Bronchial epithelial cell (primary cell): ENCODE measurements around the gene C9orf50. TPM values are rescaled to one million over a fixed set of nuclear protein-coding genes. Genes with fewer than 3 reads are reported as not detected.

Experiments used
- DNase-seq: peaks from one replicate; pipeline ENCODE4 v3.0.0-alpha.2; 2010; ENCODE audit warnings: low read depth
- FAIRE-seq: peaks from 2 replicates; lab custom pipeline; 2011; peaks lifted over from hg19 to GRCh38; lab: Jason Lieb, UNC
- H3K27me3 ChIP-seq: 2 replicates; pipeline ENCODE4 v1.5.1; 2011; ENCODE audit warnings: low read length; ENCODE audit not compliant: control insufficient read depth, insufficient read depth
- H3K36me3 ChIP-seq: 2 replicates; pipeline ENCODE4 v1.5.1; 2011; ENCODE audit warnings: low read length; ENCODE audit not compliant: control insufficient read depth, insufficient read depth
- H3K4me3 ChIP-seq: 2 replicates; pipeline ENCODE4 v1.5.1; 2011; ENCODE audit warnings: mild to moderate bottlenecking, low read depth, low read length, control low read depth
- CTCF ChIP-seq: IDR thresholded peaks from 2 replicates; pipeline ENCODE4 v1.5.1; 2011; ENCODE audit warnings: mild to moderate bottlenecking, moderate library complexity, low read length, control low read depth, inconsistent platforms; ENCODE audit not compliant: insufficient read depth, severe bottlenecking
- total RNA-seq: library from RNA; depleted of rRNA; stranded (reverse); fragments of >200 nt; gene quantifications from 2 replicates; pipeline ENCODE4 v1.2.1, GENCODE V29; 2014

C9orf50 gene
- total RNA-seq, 1 donor from 2014 or later: not detected

- Histone ChIP-seq H3K4me3 (no peak overlapping the region), H3K36me3 (no peaks in the 10 kb centered on the region), H3K27me3 (peaks cover 4% of the 10 kb centered on the region)
- no peak for DNase-seq
- TF ChIP-seq CTCF: no peak
- no peak for FAIRE-seq
Measured at GRCh38 chr9:129612815-129613519, 7.9 kb downstream of the C9orf50 start.

GRCh38 chr9:129612123-129612522 lies 8.8 kb downstream of the C9orf50 start:
- DNase-seq (no peak), FAIRE-seq (no peak)
- TF ChIP-seq CTCF: no peak
- Histone ChIP-seq H3K4me3 (no peak overlapping the region), H3K27me3 (peaks cover 4% of the 10 kb centered on the region), H3K36me3 (no peaks in the 10 kb centered on the region)

GRCh38 chr9:129611307-129611800 lies 9.5 kb downstream of the C9orf50 start:
- TF ChIP-seq CTCF: no peak
- FAIRE-seq (no peak), DNase-seq (no peak)
- H3K4me3 ChIP-seq: peak overlapping the region; percentile 53
- peaks cover 4% of the 10 kb centered on the region for H3K27me3 ChIP-seq
- no peaks in the 10 kb centered on the region for H3K36me3 ChIP-seq

GRCh38 chr9:129610473-129611306 lies 10.2 kb downstream of the C9orf50 start:
- peak; percentile 30 for DNase-seq
- no peaks in the 10 kb centered on the region for H3K36me3 ChIP-seq
- no peak for FAIRE-seq
- TF ChIP-seq CTCF: peak; percentile 80
- peak overlapping the region; percentile 53 for H3K4me3 ChIP-seq
- H3K27me3 ChIP-seq: peaks cover 4% of the 10 kb centered on the region

- no peaks in the 10 kb centered on the region for H3K36me3 ChIP-seq
- no peak for FAIRE-seq
Measured at GRCh38 chr9:129610213-129610472, 10.8 kb downstream of the C9orf50 start.

More at GRCh38 chr9:129610213-129610472, 10.8 kb downstream of the C9orf50 start:
- peaks cover 4% of the 10 kb centered on the region for H3K27me3 ChIP-seq
- no peak for DNase-seq
- TF ChIP-seq CTCF: no peak
- H3K4me3 ChIP-seq: peak overlapping the region; percentile 53
